HUES48 (cell line): Measurements from ENCODE around the gene MYH13.
"Not testable (repeated sequence)": the region's sequence is repeated elsewhere in the genome, so short reads cannot be mapped to it uniquely, and the experiment has no call there.

Source experiments
- H3K27ac ChIP-seq: one replicate; pipeline ENCODE4 v1.7.0; 2013; ENCODE audit warnings: low read depth, low read length, inconsistent platforms
- H3K27me3 ChIP-seq: 2 replicates; pipeline ENCODE4 v1.6.1; 2013; ENCODE audit warnings: mild to moderate bottlenecking, low read length; ENCODE audit not compliant: control insufficient read depth, insufficient read depth
- H3K36me3 ChIP-seq: 2 replicates; pipeline ENCODE4 v1.6.1; 2013; ENCODE audit warnings: low read length; ENCODE audit not compliant: control insufficient read depth, insufficient read depth
- H3K4me1 ChIP-seq: 2 replicates; pipeline ENCODE4 v1.6.1; 2013; ENCODE audit warnings: mild to moderate bottlenecking, low read length; ENCODE audit not compliant: control insufficient read depth, insufficient read depth
- H3K4me3 ChIP-seq: 2 replicates; pipeline ENCODE4 v1.5.1; 2013; ENCODE audit warnings: mild to moderate bottlenecking, low read depth, low read length
- H3K9ac ChIP-seq: 2 replicates; pipeline ENCODE4 v1.6.1; 2013; ENCODE audit warnings: mild to moderate bottlenecking, low read depth, low read length, moderate library complexity
- H3K9me3 ChIP-seq: 2 replicates; pipeline ENCODE4 v1.6.1; 2013; ENCODE audit warnings: low read length; ENCODE audit not compliant: control insufficient read depth, insufficient read depth

Gene MYH13

GRCh38 chr17:10304758-10305300 is 68.0 kb downstream of the MYH13 start:
- Histone ChIP-seq H3K9me3 (no peaks in the 10 kb centered on the region), H3K9ac (no peak overlapping the region), H3K27ac (no peak overlapping the region), H3K4me1 (peaks cover 7% of the 10 kb centered on the region; the same call in 1 of the 2 replicates), H3K27me3 (no peaks in the 10 kb centered on the region), H3K4me3 (no peak overlapping the region), H3K36me3 (no peaks in the 10 kb centered on the region)

GRCh38 chr17:10297691-10298090 is 75.1 kb downstream of the MYH13 start:
- H3K4me3 ChIP-seq, result no peak overlapping the region
- H3K9ac ChIP-seq, result no peak overlapping the region
- H3K4me1 ChIP-seq, result no peaks in the 10 kb centered on the region
- H3K36me3 ChIP-seq, result no peaks in the 10 kb centered on the region
- no peaks in the 10 kb centered on the region for H3K9me3 ChIP-seq
- H3K27ac ChIP-seq, result no peak overlapping the region
- no peaks in the 10 kb centered on the region for H3K27me3 ChIP-seq

- H3K36me3 ChIP-seq, result no peaks in the 10 kb centered on the region
- no peaks in the 10 kb centered on the region for H3K27me3 ChIP-seq
- H3K4me1 ChIP-seq, result peaks cover 7% of the 10 kb centered on the region
- no peak overlapping the region for H3K27ac ChIP-seq
- H3K9me3 ChIP-seq, result no peaks in the 10 kb centered on the region
- no peak overlapping the region for H3K4me3 ChIP-seq
- H3K9ac ChIP-seq, result no peak overlapping the region
Observed at GRCh38 chr17:10295728-10296343, 77.0 kb downstream of the MYH13 start.

- no peak overlapping the region for H3K27ac ChIP-seq
- no peaks in the 10 kb centered on the region for H3K27me3 ChIP-seq
- no peak overlapping the region for H3K9ac ChIP-seq
- no peaks in the 10 kb centered on the region for H3K36me3 ChIP-seq
- H3K4me3 ChIP-seq, result no peak overlapping the region
- H3K4me1 ChIP-seq, result peaks cover 7% of the 10 kb centered on the region
- H3K9me3 ChIP-seq, result no peaks in the 10 kb centered on the region
Observed at GRCh38 chr17:10294180-10294579, 78.6 kb downstream of the MYH13 start.

GRCh38 chr17:10292057-10292937 is 80.5 kb downstream of the MYH13 start:
- H3K27me3 ChIP-seq, result no peaks in the 10 kb centered on the region
- H3K9ac ChIP-seq, result no peak overlapping the region
- H3K4me3 ChIP-seq, result no peak overlapping the region
- no peaks in the 10 kb centered on the region for H3K9me3 ChIP-seq
- H3K4me1 ChIP-seq, result peaks cover 7% of the 10 kb centered on the region
- H3K36me3 ChIP-seq, result no peaks in the 10 kb centered on the region
- no peak overlapping the region for H3K27ac ChIP-seq

- H3K4me1 ChIP-seq, H3K36me3 ChIP-seq, H3K4me3 ChIP-seq, H3K27me3 ChIP-seq, H3K9me3 ChIP-seq, H3K27ac ChIP-seq, H3K9ac ChIP-seq: not testable (repeated sequence)
Observed at GRCh38 chr17:10291576-10291975, 81.2 kb downstream of the MYH13 start.

- Histone ChIP-seq H3K36me3 (no peaks in the 10 kb centered on the region), H3K4me3 (no peak overlapping the region), H3K4me1 (peaks cover 7% of the 10 kb centered on the region), H3K9me3 (no peaks in the 10 kb centered on the region), H3K27me3 (no peaks in the 10 kb centered on the region), H3K9ac (no peak overlapping the region), H3K27ac (no peak overlapping the region)
Observed at GRCh38 chr17:10290041-10290440, 82.8 kb downstream of the MYH13 start.

GRCh38 chr17:10286324-10286723 is 86.5 kb downstream of the MYH13 start:
- Histone ChIP-seq H3K9ac (no peak overlapping the region), H3K4me1 (no peaks in the 10 kb centered on the region), H3K27ac (no peak overlapping the region), H3K27me3 (no peaks in the 10 kb centered on the region), H3K9me3 (no peaks in the 10 kb centered on the region), H3K4me3 (no peak overlapping the region), H3K36me3 (no peaks in the 10 kb centered on the region)

- H3K9ac ChIP-seq, result no peak overlapping the region
- no peaks in the 10 kb centered on the region for H3K27me3 ChIP-seq
- no peaks in the 10 kb centered on the region for H3K4me1 ChIP-seq
- H3K36me3 ChIP-seq, result no peaks in the 10 kb centered on the region
- H3K27ac ChIP-seq, result no peak overlapping the region
- no peaks in the 10 kb centered on the region for H3K9me3 ChIP-seq
- H3K4me3 ChIP-seq, result no peak overlapping the region
Observed at GRCh38 chr17:10285896-10286295, 86.9 kb downstream of the MYH13 start.

- no peak overlapping the region for H3K27ac ChIP-seq
- H3K4me1 ChIP-seq, result peaks cover 14% of the 10 kb centered on the region
- H3K27me3 ChIP-seq, result no peaks in the 10 kb centered on the region
- no peak overlapping the region for H3K9ac ChIP-seq
- no peak overlapping the region for H3K4me3 ChIP-seq
- no peaks in the 10 kb centered on the region for H3K9me3 ChIP-seq
- no peaks in the 10 kb centered on the region for H3K36me3 ChIP-seq
Observed at GRCh38 chr17:10280068-10280467, 92.7 kb downstream of the MYH13 start.

GRCh38 chr17:10278218-10278617 is 94.6 kb downstream of the MYH13 start:
- Histone ChIP-seq H3K36me3 (no peaks in the 10 kb centered on the region), H3K4me1 (peaks cover 14% of the 10 kb centered on the region), H3K9ac (no peak overlapping the region), H3K27me3 (no peaks in the 10 kb centered on the region), H3K27ac (no peak overlapping the region), H3K4me3 (no peak overlapping the region), H3K9me3 (no peaks in the 10 kb centered on the region)
